Measurements from ENCODE around the gene SSBP3.

- TF ChIP-seq BHLHE40 (IDR thresholded peaks at IDR 0.05; ENCODE audit: low read length) = no peak
- no peak for TF ChIP-seq ZNF530 (CRISPR knock-in tag; IDR thresholded peaks at IDR 0.05; ENCODE audit: low read depth)
- no peak for TF ChIP-seq ZNF234 (CRISPR knock-in tag; conservative IDR thresholded peaks at IDR 0.05)
- TF ChIP-seq HDAC2 (CRISPR knock-in tag; IDR thresholded peaks at IDR 0.05) = no peak
- TF ChIP-seq FOXP4 (CRISPR knock-in tag; IDR thresholded peaks at IDR 0.05) = no peak
- no peak for TF ChIP-seq SP2 (CRISPR knock-in tag; IDR thresholded peaks at IDR 0.05)
- TF ChIP-seq TFE3 (CRISPR knock-in tag; IDR thresholded peaks at IDR 0.05) = no peak
Measured at GRCh38 chr1:54314696-54315095, 91.5 kb downstream of the SSBP3 start.
